ENCODE results near the gene ZC3HAV1.

DNA sequence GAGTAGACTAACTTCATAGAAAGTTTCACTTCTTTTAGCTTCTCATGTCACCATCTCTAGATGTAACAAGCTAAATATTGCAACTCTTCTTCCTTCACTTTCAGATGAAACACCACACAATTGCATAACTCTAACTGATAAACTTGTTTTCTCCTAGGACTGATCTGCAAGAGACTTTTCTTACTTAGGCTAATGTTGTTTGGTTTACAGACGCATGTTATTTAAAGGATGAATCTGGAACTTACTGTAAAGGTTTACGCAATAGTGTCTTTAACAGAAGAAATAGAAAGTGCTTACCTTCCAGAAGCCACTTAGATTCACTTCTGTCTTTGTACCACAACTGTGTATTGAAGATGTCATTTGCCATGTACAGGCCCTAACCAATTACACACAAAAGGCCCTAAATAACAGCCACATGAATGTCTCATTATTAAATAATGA, 22.1 kb upstream of the ZC3HAV1 start:
- no peak for TF ChIP-seq EZH2 (IDR thresholded peaks at IDR 0.05; ENCODE audit: borderline replicate concordance, low read length)
- TF ChIP-seq, protein P1, sequence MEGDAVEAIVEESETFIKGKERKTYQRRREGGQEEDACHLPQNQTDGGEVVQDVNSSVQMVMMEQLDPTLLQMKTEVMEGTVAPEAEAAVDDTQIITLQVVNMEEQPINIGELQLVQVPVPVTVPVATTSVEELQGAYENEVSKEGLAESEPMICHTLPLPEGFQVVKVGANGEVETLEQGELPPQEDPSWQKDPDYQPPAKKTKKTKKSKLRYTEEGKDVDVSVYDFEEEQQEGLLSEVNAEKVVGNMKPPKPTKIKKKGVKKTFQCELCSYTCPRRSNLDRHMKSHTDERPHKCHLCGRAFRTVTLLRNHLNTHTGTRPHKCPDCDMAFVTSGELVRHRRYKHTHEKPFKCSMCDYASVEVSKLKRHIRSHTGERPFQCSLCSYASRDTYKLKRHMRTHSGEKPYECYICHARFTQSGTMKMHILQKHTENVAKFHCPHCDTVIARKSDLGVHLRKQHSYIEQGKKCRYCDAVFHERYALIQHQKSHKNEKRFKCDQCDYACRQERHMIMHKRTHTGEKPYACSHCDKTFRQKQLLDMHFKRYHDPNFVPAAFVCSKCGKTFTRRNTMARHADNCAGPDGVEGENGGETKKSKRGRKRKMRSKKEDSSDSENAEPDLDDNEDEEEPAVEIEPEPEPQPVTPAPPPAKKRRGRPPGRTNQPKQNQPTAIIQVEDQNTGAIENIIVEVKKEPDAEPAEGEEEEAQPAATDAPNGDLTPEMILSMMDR (conservative IDR thresholded peaks at IDR 0.05 in 1 of 2, IDR thresholded peaks at IDR 0.05 in 1 of 2; ENCODE audit: extremely low read depth in 1 of 2, insufficient read depth in 1 of 2, low read depth in 1 of 2, low read length in 2 of 2): no peak

All from mammary epithelial cell (primary cell).